H1 (cell line): ENCODE measurements around the gene PCYT2.

Experiments
- HDAC6 ChIP-seq: IDR thresholded peaks from one replicate; pipeline ENCODE4 v1.7.1; 2012; ENCODE audit warnings: low read depth, mild to moderate bottlenecking, inconsistent platforms, low read length, moderate library complexity
- POLR2A ChIP-seq, 2 experiments: IDR thresholded peaks; 1 replicate in 1 of 2; 2 replicates in 1 of 2; pipeline ENCODE4 v1.6.1; 2011; ENCODE audit warnings: low read depth in 2 of 2, low read length in 2 of 2, mild to moderate bottlenecking in 2 of 2; ENCODE audit errors: control extremely low read depth in 1 of 2
- RFX5 ChIP-seq: IDR thresholded peaks from 2 replicates; pipeline ENCODE4 v1.6.1; 2011; ENCODE audit warnings: low read depth, low read length, improper control_type of control experiment, borderline replicate concordance
- SP1 ChIP-seq: IDR thresholded peaks from 2 replicates; pipeline ENCODE4 v1.6.1; 2011; ENCODE audit warnings: low read depth, low read length
- TF ChIP-seq, protein P1 (sequence below): IDR thresholded peaks from 2 replicates; pipeline ENCODE4 v1.6.1; 2012; ENCODE audit warnings: inconsistent platforms
- TF ChIP-seq, protein P2 (sequence below), 3 experiments: IDR thresholded peaks; 1 replicate in 2 of 3; 2 replicates in 1 of 3; pipeline versions ENCODE4 v1.5.1 to v1.6.1; 2011; ENCODE audit warnings: low read length in 3 of 3, mild to moderate bottlenecking in 3 of 3, inconsistent platforms in 2 of 3, low read depth in 1 of 3, moderate library complexity in 1 of 3; ENCODE audit not compliant: insufficient read depth in 1 of 3; ENCODE audit errors: control extremely low read depth in 1 of 3

DNA sequence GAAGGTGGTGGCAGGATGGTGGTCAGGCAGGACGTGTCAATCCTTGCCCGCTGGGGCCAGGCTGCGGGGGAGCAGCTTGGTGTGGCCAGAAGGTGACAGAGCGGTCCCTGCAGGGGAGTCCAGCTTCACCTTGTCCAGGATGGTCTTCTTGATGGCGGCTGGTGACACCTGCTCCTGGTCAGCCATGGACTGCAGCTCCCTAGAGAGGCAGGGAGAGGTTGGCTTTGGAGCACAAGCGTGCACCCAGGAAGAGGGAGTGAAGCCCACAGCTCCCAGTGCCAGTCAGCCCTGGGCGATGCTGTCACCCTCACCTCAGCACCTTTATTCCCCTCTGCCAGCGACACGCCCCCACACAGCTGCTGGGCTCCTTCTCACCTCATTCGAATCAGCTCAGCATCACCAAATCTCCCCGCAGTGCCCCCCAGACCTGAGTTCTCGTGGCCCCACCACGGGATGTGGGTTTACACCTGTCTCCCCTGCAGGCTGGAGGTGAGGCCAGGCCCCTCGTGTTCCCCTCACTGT, 22.0 kb upstream of the PCYT2 start:
- no peak for TF ChIP-seq SP1
- TF ChIP-seq, protein P1, sequence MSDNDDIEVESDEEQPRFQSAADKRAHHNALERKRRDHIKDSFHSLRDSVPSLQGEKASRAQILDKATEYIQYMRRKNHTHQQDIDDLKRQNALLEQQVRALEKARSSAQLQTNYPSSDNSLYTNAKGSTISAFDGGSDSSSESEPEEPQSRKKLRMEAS = no peak
- TF ChIP-seq, protein P2, sequence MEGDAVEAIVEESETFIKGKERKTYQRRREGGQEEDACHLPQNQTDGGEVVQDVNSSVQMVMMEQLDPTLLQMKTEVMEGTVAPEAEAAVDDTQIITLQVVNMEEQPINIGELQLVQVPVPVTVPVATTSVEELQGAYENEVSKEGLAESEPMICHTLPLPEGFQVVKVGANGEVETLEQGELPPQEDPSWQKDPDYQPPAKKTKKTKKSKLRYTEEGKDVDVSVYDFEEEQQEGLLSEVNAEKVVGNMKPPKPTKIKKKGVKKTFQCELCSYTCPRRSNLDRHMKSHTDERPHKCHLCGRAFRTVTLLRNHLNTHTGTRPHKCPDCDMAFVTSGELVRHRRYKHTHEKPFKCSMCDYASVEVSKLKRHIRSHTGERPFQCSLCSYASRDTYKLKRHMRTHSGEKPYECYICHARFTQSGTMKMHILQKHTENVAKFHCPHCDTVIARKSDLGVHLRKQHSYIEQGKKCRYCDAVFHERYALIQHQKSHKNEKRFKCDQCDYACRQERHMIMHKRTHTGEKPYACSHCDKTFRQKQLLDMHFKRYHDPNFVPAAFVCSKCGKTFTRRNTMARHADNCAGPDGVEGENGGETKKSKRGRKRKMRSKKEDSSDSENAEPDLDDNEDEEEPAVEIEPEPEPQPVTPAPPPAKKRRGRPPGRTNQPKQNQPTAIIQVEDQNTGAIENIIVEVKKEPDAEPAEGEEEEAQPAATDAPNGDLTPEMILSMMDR (IDR thresholded peaks at IDR 0.05; ENCODE audit: control extremely low read depth in 1 of 3, insufficient read depth in 1 of 3, low read depth in 1 of 3, low read length in 3 of 3) = no peak
- TF ChIP-seq POLR2A (IDR thresholded peaks at IDR 0.05; ENCODE audit: control extremely low read depth in 1 of 2, low read depth in 2 of 2, low read length in 2 of 2) = peak in 1 of 2 experiments; percentile 25; a peak in 1 of 3 replicates
- no peak for TF ChIP-seq RFX5
- TF ChIP-seq HDAC6 = no peak
